Stimulated activated CD8-positive, alpha-beta memory T cell treated with anti-CD3 and anti-CD28 coated beads, Interleukin-15, amount 100 ng/mL, for 24 hours (primary cell): ENCODE data around the gene BRICD5.

Source experiments
- DNase-seq: peaks from one replicate; pipeline ENCODE4 v3.0.0-alpha.2; 2020; ENCODE audit warnings: low read depth

The BRICD5 gene

DNA sequence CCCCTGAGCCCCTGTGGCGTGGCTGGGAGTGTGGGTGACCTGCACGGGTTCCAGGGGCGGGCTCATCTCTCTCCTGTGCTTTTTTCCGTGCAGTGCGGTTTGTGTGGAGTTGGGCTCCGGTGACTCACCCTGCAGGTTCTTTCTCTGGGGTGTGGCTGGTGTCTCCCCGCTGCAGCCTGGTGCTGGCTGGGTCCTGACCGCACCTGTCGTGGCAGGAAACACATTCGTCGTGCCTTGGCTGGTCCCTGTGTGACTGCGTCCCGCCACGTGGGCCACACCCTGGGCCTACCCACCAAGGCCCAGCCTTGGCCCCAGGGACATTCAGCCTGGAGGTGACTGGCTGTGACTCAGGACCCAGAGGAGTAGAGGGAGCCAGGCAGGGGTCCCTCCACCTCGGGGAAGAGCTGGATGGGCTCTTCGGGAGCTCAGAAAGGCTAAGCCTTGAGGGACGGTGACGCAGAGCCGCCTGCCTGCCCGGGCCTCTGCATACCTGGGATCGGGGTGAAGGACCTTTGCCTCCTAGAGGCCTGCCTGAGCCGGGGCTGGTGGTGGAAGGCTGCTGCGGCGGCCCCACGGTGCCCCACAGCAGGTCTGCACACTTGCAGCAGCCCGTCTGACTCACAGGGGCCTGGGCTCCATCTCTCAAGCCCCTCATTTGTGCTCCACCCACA, 47.3 kb downstream of the BRICD5 start:
- no peak for DNase-seq

DNA sequence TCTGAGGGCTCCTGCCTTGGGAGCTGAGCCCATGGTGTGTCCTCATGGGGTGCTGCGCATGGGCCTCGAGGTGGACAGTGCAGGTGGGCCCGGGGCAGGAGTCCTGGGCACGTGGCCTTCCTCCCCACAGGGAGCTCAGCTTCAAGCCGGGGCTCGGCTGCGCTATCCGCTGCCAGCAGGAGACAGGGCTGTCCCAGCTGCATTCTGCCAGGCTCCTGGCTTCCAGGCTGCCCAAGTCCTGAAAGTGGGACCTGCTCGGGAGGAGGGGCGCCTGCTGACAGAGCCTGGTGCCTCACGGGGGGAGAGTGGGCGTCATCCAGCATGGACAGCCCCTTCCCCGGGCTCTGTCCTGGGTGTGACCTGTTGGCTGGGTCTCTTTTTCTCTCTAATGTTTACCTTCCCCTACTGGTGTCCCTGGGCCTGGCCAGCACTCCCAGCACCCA, 48.0 kb downstream of the BRICD5 start:
- DNase-seq: no peak

DNA sequence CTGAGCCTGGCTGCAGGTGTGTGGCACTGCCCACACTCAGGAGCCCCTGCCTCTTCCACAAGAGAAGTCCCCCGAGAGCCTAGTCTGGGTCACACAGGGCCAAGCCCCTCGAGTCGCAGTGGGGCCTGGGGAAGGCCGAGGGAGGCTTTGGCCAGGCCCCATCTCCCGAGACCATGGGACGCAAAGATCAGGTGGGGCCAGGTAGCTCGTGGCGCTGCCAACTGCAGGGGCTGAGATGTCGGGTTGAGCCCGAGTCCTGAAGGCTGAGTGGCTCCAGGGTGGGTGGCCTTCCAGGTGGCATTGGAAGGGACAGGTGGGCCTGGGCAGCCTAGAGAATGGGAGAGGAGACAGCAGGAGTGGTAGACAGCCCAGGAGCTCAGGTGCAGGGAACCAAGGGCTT, 48.8 kb downstream of the BRICD5 start:
- no peak for DNase-seq

DNA sequence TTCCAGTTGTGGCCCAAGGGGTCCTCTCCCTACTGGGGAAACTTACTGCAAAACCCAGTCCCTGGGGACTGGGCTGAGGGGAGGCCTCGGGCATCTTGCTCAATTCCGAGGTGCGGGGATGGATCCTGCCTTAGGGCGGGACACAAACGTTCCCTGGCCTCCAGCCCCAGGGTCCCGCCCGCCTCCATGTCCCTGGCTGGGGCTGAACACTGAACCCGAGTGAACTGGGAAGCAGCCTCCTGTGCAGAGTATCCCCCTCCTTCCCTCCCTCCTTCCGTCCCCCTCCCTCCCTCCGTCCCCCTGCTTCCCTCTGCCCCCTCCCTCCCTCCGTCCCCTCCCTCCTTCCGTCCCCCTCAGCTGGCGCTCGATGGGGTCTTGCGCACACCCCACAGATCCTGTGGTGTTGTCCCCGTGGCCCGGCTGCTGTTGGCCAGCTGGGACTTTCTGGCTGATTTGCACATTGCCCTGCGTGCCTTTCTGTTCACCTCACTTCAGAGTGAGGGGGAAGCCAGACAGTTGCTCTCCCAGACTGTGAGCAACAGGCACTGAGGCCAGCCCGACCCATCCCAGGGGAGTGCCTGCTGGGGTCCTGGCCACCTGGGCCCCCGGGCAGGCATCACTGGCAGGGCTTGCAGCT, 49.6 kb downstream of the BRICD5 start:
- DNase-seq: no peak
